GOT3 (cell line): ENCODE measurements around the gene FBXL13.
"Not testable (repeated sequence)": the region's sequence is repeated elsewhere in the genome, so short reads cannot be mapped to it uniquely, and the experiment has no call there.

Experiments used
- DNase-seq: peaks from one replicate; lab custom pipeline; 2025; ENCODE audit warnings: mixed read lengths; lab: John Stamatoyannopoulos, UW

Gene FBXL13

GRCh38 chr7:102817616-102818573 lies 256.7 kb downstream of the FBXL13 start:
- no peak for DNase-seq

GRCh38 chr7:102814025-102814471 lies 260.5 kb downstream of the FBXL13 start:
- no peak for DNase-seq

GRCh38 chr7:102813191-102814024 lies 261.2 kb downstream of the FBXL13 start:
- no peak for DNase-seq

- DNase-seq = no peak
Measured at GRCh38 chr7:102811942-102812678, 262.5 kb downstream of the FBXL13 start.

GRCh38 chr7:102810916-102811315 lies 263.7 kb downstream of the FBXL13 start:
- no peak for DNase-seq

- DNase-seq = no peak
Measured at GRCh38 chr7:102806613-102807012, 268.0 kb downstream of the FBXL13 start.

GRCh38 chr7:102795987-102796595 lies 278.5 kb downstream of the FBXL13 start:
- not testable (repeated sequence) for DNase-seq

- not testable (repeated sequence) for DNase-seq
Measured at GRCh38 chr7:102794567-102794966, 280.0 kb downstream of the FBXL13 start.

- not testable (repeated sequence) for DNase-seq
Measured at GRCh38 chr7:102791831-102792230, 282.8 kb downstream of the FBXL13 start.

GRCh38 chr7:102791367-102791766 lies 283.2 kb downstream of the FBXL13 start:
- DNase-seq = not testable (repeated sequence)

GRCh38 chr7:102790364-102791100 lies 284.1 kb downstream of the FBXL13 start:
- not testable (repeated sequence) for DNase-seq

GRCh38 chr7:102788770-102789169 lies 285.8 kb downstream of the FBXL13 start:
- not testable (repeated sequence) for DNase-seq

- not testable (repeated sequence) for DNase-seq
Measured at GRCh38 chr7:102780926-102781325, 293.7 kb downstream of the FBXL13 start.

- not testable (repeated sequence) for DNase-seq
Measured at GRCh38 chr7:102778663-102779062, 295.9 kb downstream of the FBXL13 start.

GRCh38 chr7:102776217-102776616 lies 298.4 kb downstream of the FBXL13 start:
- DNase-seq = not testable (repeated sequence)

GRCh38 chr7:102770467-102770866 lies 304.1 kb downstream of the FBXL13 start:
- DNase-seq = not testable (repeated sequence)

GRCh38 chr7:102769657-102770192 lies 304.9 kb downstream of the FBXL13 start:
- not testable (repeated sequence) for DNase-seq

GRCh38 chr7:102763295-102763905 lies 311.2 kb downstream of the FBXL13 start:
- not testable (repeated sequence) for DNase-seq
